Lower leg skin (tissue), 3 donors: ENCODE results near the gene HSP90AA1.

Source experiments
- CTCF ChIP-seq, 3 donors: fragments of 450-650 bp; IDR thresholded peaks; one replicate each; pipeline ENCODE4 v1.5.1; 2016; ENCODE audit warnings: antibody characterized with exemption in 3 of 3, mild to moderate bottlenecking in 3 of 3, moderate library complexity in 2 of 3
- POLR2A ChIP-seq, 2 donors: fragments of 450-650 bp; IDR thresholded peaks; one replicate each; pipeline ENCODE4 v1.6.1; 2016 to 2017; ENCODE audit warnings: antibody characterized with exemption in 2 of 2, mild to moderate bottlenecking in 1 of 2, moderate library complexity in 1 of 2

GRCh38 chr14:102105369-102105768 lies 18.5 kb upstream of the HSP90AA1 start:
- TF ChIP-seq POLR2A (IDR thresholded peaks at IDR 0.05), result no peak
- no peak for TF ChIP-seq CTCF (IDR thresholded peaks at IDR 0.05)
